Measurements from ENCODE around the gene CHURC1. TPM values are rescaled to one million over a fixed set of nuclear protein-coding genes. Genes with fewer than 3 reads are reported as not detected.

The CHURC1 gene
- total and polyA plus RNA-seq, 2 experiments from 2014 or later: 62.4 to 134 TPM

- H3K4me2 ChIP-seq: no peak overlapping the region
- no peak for TF ChIP-seq EZH2 (IDR thresholded peaks at IDR 0.05; ENCODE audit: borderline replicate concordance)
- TF ChIP-seq EZH2phosphoT487 (IDR thresholded peaks at IDR 0.05; ENCODE audit: low read depth, severe bottlenecking, unreplicated experiment): no peak
- TF ChIP-seq, protein P1, sequence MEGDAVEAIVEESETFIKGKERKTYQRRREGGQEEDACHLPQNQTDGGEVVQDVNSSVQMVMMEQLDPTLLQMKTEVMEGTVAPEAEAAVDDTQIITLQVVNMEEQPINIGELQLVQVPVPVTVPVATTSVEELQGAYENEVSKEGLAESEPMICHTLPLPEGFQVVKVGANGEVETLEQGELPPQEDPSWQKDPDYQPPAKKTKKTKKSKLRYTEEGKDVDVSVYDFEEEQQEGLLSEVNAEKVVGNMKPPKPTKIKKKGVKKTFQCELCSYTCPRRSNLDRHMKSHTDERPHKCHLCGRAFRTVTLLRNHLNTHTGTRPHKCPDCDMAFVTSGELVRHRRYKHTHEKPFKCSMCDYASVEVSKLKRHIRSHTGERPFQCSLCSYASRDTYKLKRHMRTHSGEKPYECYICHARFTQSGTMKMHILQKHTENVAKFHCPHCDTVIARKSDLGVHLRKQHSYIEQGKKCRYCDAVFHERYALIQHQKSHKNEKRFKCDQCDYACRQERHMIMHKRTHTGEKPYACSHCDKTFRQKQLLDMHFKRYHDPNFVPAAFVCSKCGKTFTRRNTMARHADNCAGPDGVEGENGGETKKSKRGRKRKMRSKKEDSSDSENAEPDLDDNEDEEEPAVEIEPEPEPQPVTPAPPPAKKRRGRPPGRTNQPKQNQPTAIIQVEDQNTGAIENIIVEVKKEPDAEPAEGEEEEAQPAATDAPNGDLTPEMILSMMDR (IDR thresholded peaks at IDR 0.05; ENCODE audit: poor library complexity): no peak
- peaks cover 8% of the 10 kb centered on the region for H4K20me1 ChIP-seq (ENCODE audit: insufficient read depth, poor library complexity, severe bottlenecking)
- no peaks in the 10 kb centered on the region for H3K9me2 ChIP-seq (replicated peaks; ENCODE audit: insufficient read depth)
- no peak overlapping the region for H2AFZ ChIP-seq
- WGBS (ENCODE audit: low lambda C conversion rate, missing lambda C conversion rate): 97% methylated on average over 3 of the region's 3 CpGs
- no peaks in the 10 kb centered on the region for H3K36me3 ChIP-seq (replicated peaks; ENCODE audit: insufficient read depth, low read depth)
- DNase-seq (ENCODE audit: low spot score): no peak
- H3K4me1 ChIP-seq (ENCODE audit: insufficient read depth): no peaks in the 10 kb centered on the region
- H3K27ac ChIP-seq: no peak overlapping the region
- no peaks in the 10 kb centered on the region for H3K9me3 ChIP-seq (ENCODE audit: low read depth)
- H3K79me2 ChIP-seq: peaks cover 70% of the 10 kb centered on the region
- no peaks in the 10 kb centered on the region for H3K27me3 ChIP-seq
- H3K4me3 ChIP-seq: no peak overlapping the region
Observed at GRCh38 chr14:64923015-64923414, 8.8 kb downstream of the CHURC1 start.

GRCh38 chr14:64926398-64926995, 12.2 kb downstream of the CHURC1 start:
- WGBS (ENCODE audit: low lambda C conversion rate, missing lambda C conversion rate): 80% methylated on average over 4 of the region's 4 CpGs
- Histone ChIP-seq H3K27ac (no peak overlapping the region), H3K36me3 (replicated peaks; ENCODE audit: insufficient read depth, low read depth) (peaks cover 5% of the 10 kb centered on the region), H3K4me2 (no peak overlapping the region), H3K4me1 (ENCODE audit: insufficient read depth) (no peaks in the 10 kb centered on the region), H3K4me3 (no peak overlapping the region), H3K27me3 (no peaks in the 10 kb centered on the region), H3K9me3 (ENCODE audit: low read depth) (no peaks in the 10 kb centered on the region), H3K79me2 (peaks cover 44% of the 10 kb centered on the region), H4K20me1 (ENCODE audit: insufficient read depth, poor library complexity, severe bottlenecking) (peaks cover 5% of the 10 kb centered on the region), H3K9me2 (replicated peaks; ENCODE audit: insufficient read depth) (no peaks in the 10 kb centered on the region), H2AFZ (no peak overlapping the region)
- no peak for DNase-seq (ENCODE audit: low spot score)
- TF ChIP-seq, protein P1 (IDR thresholded peaks at IDR 0.05; ENCODE audit: poor library complexity): no peak
- no peak for TF ChIP-seq EZH2phosphoT487 (IDR thresholded peaks at IDR 0.05; ENCODE audit: low read depth, severe bottlenecking, unreplicated experiment)
- no peak for TF ChIP-seq EZH2 (IDR thresholded peaks at IDR 0.05; ENCODE audit: borderline replicate concordance)

DNA sequence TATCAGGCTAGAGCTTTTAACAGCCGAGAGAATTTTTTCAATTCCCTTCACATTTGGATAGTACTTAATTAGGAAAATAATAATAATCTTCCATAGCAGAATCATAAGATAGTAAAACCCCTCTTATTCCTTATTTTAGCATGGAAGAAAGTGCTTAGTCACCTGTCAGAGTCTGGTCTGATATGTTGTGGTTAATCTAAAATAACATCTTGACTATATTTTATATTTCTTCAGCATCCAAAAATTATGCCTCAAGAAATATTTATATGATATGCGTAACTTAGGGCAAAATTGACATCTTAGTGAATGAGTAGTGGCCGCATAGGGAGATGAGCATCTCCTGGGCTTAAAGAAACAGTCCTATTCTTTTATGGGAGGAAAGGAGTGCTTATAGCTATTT, 12.8 kb downstream of the CHURC1 start:
- Histone ChIP-seq H3K79me2 (peaks cover 39% of the 10 kb centered on the region), H3K36me3 (replicated peaks; ENCODE audit: insufficient read depth, low read depth) (peaks cover 5% of the 10 kb centered on the region), H3K27ac (no peak overlapping the region), H3K27me3 (no peaks in the 10 kb centered on the region), H3K9me3 (ENCODE audit: low read depth) (no peaks in the 10 kb centered on the region), H3K4me2 (no peak overlapping the region), H3K4me1 (ENCODE audit: insufficient read depth) (no peaks in the 10 kb centered on the region), H4K20me1 (ENCODE audit: insufficient read depth, poor library complexity, severe bottlenecking) (peaks cover 5% of the 10 kb centered on the region), H3K9me2 (replicated peaks; ENCODE audit: insufficient read depth) (no peaks in the 10 kb centered on the region), H3K4me3 (no peak overlapping the region), H2AFZ (no peak overlapping the region)
- no peak for DNase-seq (ENCODE audit: low spot score)
- WGBS (ENCODE audit: low lambda C conversion rate, missing lambda C conversion rate): 99% methylated on average over 3 of the region's 3 CpGs
- TF ChIP-seq EZH2phosphoT487 (IDR thresholded peaks at IDR 0.05; ENCODE audit: low read depth, severe bottlenecking, unreplicated experiment): no peak
- TF ChIP-seq EZH2 (IDR thresholded peaks at IDR 0.05; ENCODE audit: borderline replicate concordance): no peak
- TF ChIP-seq, protein P1 (IDR thresholded peaks at IDR 0.05; ENCODE audit: poor library complexity): no peak
